SK-N-MC (cell line): ENCODE results near the gene DAPK1.

Experiments
- EZH2 ChIP-seq: fragments of 200-600 bp; sonication (generic); IDR thresholded peaks from one replicate; pipeline ENCODE4 v1.6.1; 2017; ENCODE audit warnings: antibody characterized with exemption
- POLR2AphosphoS5 ChIP-seq: IDR thresholded peaks from 2 replicates; pipeline ENCODE4 v1.6.1; 2012; ENCODE audit warnings: mild to moderate bottlenecking, low read depth, low read length, borderline replicate concordance

GRCh38 chr9:87531370-87532295, 34.0 kb downstream of the DAPK1 start:
- peak; percentile 31; the same call in 1 of the 2 replicates for TF ChIP-seq POLR2AphosphoS5
- TF ChIP-seq EZH2, result no peak
